ENCODE data around the gene NAV2. TPM values are rescaled to one million over a fixed set of nuclear protein-coding genes. Genes with fewer than 3 reads are reported as not detected.

NAV2 gene
- total RNA-seq, 1 donor from 2014 or later, result 11.1 TPM

DNA sequence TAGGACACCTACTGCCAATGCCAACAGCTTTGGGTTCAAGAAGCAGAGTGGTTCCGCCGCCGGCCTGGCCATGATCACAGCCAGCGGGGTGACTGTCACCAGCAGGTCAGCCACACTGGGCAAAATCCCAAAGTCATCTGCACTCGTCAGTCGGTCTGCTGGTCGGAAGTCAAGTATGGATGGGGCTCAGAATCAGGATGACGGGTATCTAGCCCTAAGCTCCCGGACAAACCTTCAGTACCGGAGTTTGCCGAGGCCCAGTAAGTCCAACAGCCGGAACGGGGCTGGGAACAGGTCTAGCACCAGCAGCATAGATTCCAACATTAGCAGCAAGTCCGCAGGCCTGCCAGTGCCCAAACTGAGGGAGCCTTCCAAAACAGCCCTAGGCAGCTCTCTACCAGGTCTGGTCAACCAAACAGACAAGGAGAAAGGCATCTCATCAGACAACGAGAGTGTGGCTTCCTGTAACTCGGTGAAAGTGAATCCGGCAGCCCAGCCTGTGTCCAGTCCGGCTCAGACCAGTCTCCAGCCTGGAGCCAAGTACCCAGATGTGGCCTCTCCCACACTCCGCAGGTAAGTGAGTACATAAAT, 332.6 kb downstream of the NAV2 start:
- no peak for FAIRE-seq
- TF ChIP-seq CTCF (IDR thresholded peaks at IDR 0.05; ENCODE audit: insufficient read depth, low read length, severe bottlenecking), result no peak
- H3K27me3 ChIP-seq (ENCODE audit: control insufficient read depth, insufficient read depth, low read length), result no peaks in the 10 kb centered on the region
- H3K4me3 ChIP-seq (ENCODE audit: low read depth, low read length), result no peak overlapping the region
- H3K36me3 ChIP-seq (ENCODE audit: control insufficient read depth, insufficient read depth, low read length), result peaks cover 29% of the 10 kb centered on the region
- no peak for DNase-seq (ENCODE audit: low read depth)

- no peaks in the 10 kb centered on the region for H3K27me3 ChIP-seq (ENCODE audit: control insufficient read depth, insufficient read depth, low read length)
- no peak for DNase-seq (ENCODE audit: low read depth)
- FAIRE-seq, result no peak
- no peak overlapping the region for H3K4me3 ChIP-seq (ENCODE audit: low read depth, low read length)
- peaks cover 26% of the 10 kb centered on the region for H3K36me3 ChIP-seq (ENCODE audit: control insufficient read depth, insufficient read depth, low read length)
- TF ChIP-seq CTCF (IDR thresholded peaks at IDR 0.05; ENCODE audit: insufficient read depth, low read length, severe bottlenecking), result no peak
Measured at GRCh38 chr11:20046416-20046815, 333.8 kb downstream of the NAV2 start.

GRCh38 chr11:20047006-20047768, 334.6 kb downstream of the NAV2 start:
- Histone ChIP-seq H3K36me3 (ENCODE audit: control insufficient read depth, insufficient read depth, low read length) (peaks cover 27% of the 10 kb centered on the region), H3K4me3 (ENCODE audit: low read depth, low read length) (no peak overlapping the region), H3K27me3 (ENCODE audit: control insufficient read depth, insufficient read depth, low read length) (no peaks in the 10 kb centered on the region)
- DNase-seq (ENCODE audit: low read depth) (no peak), FAIRE-seq (no peak)
- no peak for TF ChIP-seq CTCF (IDR thresholded peaks at IDR 0.05; ENCODE audit: insufficient read depth, low read length, severe bottlenecking)

DNA sequence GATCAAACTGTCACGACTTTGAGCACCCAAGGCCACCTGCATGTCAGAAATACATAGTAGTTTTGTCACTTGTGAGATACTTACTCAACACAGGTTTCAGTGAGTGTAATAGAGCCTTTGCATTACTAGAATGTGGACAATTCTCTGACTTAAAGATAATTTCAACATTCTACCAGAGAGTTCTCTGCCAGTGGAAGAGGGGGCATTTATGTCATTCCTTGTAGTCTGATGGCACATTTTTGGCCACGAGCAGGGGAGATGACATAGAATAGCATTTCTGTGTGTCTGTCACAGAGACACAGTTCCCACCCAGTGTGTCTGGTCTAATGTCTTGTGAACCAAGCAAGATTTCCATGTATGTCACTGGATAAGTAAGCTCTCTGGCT, 335.1 kb downstream of the NAV2 start:
- TF ChIP-seq CTCF (IDR thresholded peaks at IDR 0.05; ENCODE audit: insufficient read depth, low read length, severe bottlenecking), result no peak
- Histone ChIP-seq H3K36me3 (ENCODE audit: control insufficient read depth, insufficient read depth, low read length) (peaks cover 25% of the 10 kb centered on the region), H3K4me3 (ENCODE audit: low read depth, low read length) (no peak overlapping the region), H3K27me3 (ENCODE audit: control insufficient read depth, insufficient read depth, low read length) (no peaks in the 10 kb centered on the region)
- DNase-seq (ENCODE audit: low read depth) (no peak), FAIRE-seq (no peak)

DNA sequence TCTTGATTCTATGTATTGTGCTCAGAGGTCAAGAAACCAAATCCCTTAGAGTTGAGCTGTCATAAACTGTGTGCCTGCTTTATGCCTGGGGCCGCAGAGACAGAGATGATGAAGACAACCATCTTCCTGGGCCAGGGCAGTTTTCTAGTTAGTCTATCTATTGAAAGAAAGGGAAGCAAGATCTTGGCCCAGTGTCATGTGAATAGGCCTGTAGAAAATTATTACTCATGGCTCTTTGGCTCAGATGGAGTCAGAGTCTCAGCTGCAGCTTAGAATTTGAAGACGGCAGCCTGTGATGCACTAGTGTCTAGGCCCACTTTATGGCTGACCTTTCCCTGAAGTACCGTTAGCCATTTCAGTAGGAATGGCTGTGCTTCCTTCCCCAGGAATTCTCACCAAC, 335.6 kb downstream of the NAV2 start:
- no peak for TF ChIP-seq CTCF (IDR thresholded peaks at IDR 0.05; ENCODE audit: insufficient read depth, low read length, severe bottlenecking)
- FAIRE-seq (no peak), DNase-seq (ENCODE audit: low read depth) (no peak)
- H3K27me3 ChIP-seq (ENCODE audit: control insufficient read depth, insufficient read depth, low read length), result no peaks in the 10 kb centered on the region
- H3K36me3 ChIP-seq (ENCODE audit: control insufficient read depth, insufficient read depth, low read length), result peaks cover 23% of the 10 kb centered on the region
- H3K4me3 ChIP-seq (ENCODE audit: low read depth, low read length), result no peak overlapping the region

All from bronchial epithelial cell (primary cell).